Measurements from ENCODE around the gene FNDC3B.

FNDC3B gene

GRCh38 chr3:172270557-172271166 is 231.3 kb downstream of the FNDC3B start:
- H2AFZ ChIP-seq (ENCODE audit: low read length), result no peak overlapping the region
- H2BK12ac ChIP-seq (ENCODE audit: low read length), result no peak overlapping the region
- H3K9ac ChIP-seq (ENCODE audit: low read depth, low read length, poor library complexity), result no peak overlapping the region
- H3K36me3 ChIP-seq (replicated peaks in 1 of 2; ENCODE audit: control insufficient read depth in 2 of 2, insufficient read depth in 2 of 2, low read length in 2 of 2), result peaks cover 0 to 88% of the 10 kb centered on the region in 2 donors
- no peak overlapping the region for H2BK120ac ChIP-seq (ENCODE audit: low read depth, low read length)
- no peak overlapping the region for H3K4me2 ChIP-seq (ENCODE audit: insufficient read depth, low read length, poor library complexity, severe bottlenecking)
- no peak for DNase-seq (ENCODE audit: low spot score)
- H2BK5ac ChIP-seq (ENCODE audit: low read length), result no peak overlapping the region
- no peak overlapping the region for H3K4ac ChIP-seq (ENCODE audit: low read length)
- no peak overlapping the region for H3K4me3 ChIP-seq (ENCODE audit: low read length in 2 of 2)
- no peak overlapping the region for H4K8ac ChIP-seq (ENCODE audit: low read depth, low read length)
- no peaks in the 10 kb centered on the region for H3K27me3 ChIP-seq (ENCODE audit: control insufficient read depth in 3 of 3, insufficient read depth in 3 of 3, low read depth in 1 of 3, low read length in 3 of 3)
- H2AK5ac ChIP-seq (ENCODE audit: low read depth, low read length), result no peak overlapping the region
- peaks cover 0 to 2% of the 10 kb centered on the region in 2 donors for H3K4me1 ChIP-seq (ENCODE audit: control insufficient read depth in 2 of 2, insufficient read depth in 1 of 2, low read depth in 1 of 2, low read length in 2 of 2)
- no peak overlapping the region for H3K23ac ChIP-seq (ENCODE audit: low read depth, low read length, poor library complexity)
- peaks cover 0 to 10% of the 10 kb centered on the region in 2 donors for H3K9me3 ChIP-seq (replicated peaks in 1 of 2; ENCODE audit: control insufficient read depth in 2 of 2, insufficient read depth in 1 of 2, low read depth in 1 of 2, low read length in 2 of 2)
- H3K79me1 ChIP-seq (ENCODE audit: low read depth, low read length), result no peaks in the 10 kb centered on the region
- no peak overlapping the region for H3K14ac ChIP-seq (ENCODE audit: low read length)
- H3K18ac ChIP-seq (ENCODE audit: low read length), result no peak overlapping the region
- no peak overlapping the region for H2BK15ac ChIP-seq (ENCODE audit: low read length)
- whole genome bisulfite sequencing, 2 donors (ENCODE audit: extremely low coverage in 2 of 2, insufficient read length in 2 of 2, insufficient replicate concordance in 1 of 2), result no CpG with 5 or more reads among the region's 4 CpGs
- H3K27ac ChIP-seq (replicated peaks; ENCODE audit: low read length), result no peak overlapping the region
- no peak overlapping the region for H4K91ac ChIP-seq (ENCODE audit: low read depth, low read length, poor library complexity)

GRCh38 chr3:172271386-172271976 is 232.1 kb downstream of the FNDC3B start:
- Histone ChIP-seq H3K4me2 (ENCODE audit: insufficient read depth, low read length, poor library complexity, severe bottlenecking) (no peak overlapping the region), H4K91ac (ENCODE audit: low read depth, low read length, poor library complexity) (no peak overlapping the region), H2BK15ac (ENCODE audit: low read length) (no peak overlapping the region), H3K23ac (ENCODE audit: low read depth, low read length, poor library complexity) (no peak overlapping the region), H3K18ac (ENCODE audit: low read length) (no peak overlapping the region), H3K9me3 (replicated peaks in 1 of 2; ENCODE audit: control insufficient read depth in 2 of 2, insufficient read depth in 1 of 2, low read depth in 1 of 2, low read length in 2 of 2) (peaks cover 0 to 5% of the 10 kb centered on the region in 2 donors), H3K4ac (ENCODE audit: low read length) (no peak overlapping the region), H3K4me3 (ENCODE audit: low read length in 2 of 2) (no peak overlapping the region), H2AFZ (ENCODE audit: low read length) (no peak overlapping the region), H3K4me1 (ENCODE audit: control insufficient read depth in 2 of 2, insufficient read depth in 1 of 2, low read depth in 1 of 2, low read length in 2 of 2) (peaks cover 0 to 2% of the 10 kb centered on the region in 2 donors), H2BK120ac (ENCODE audit: low read depth, low read length) (no peak overlapping the region), H3K27ac (replicated peaks; ENCODE audit: low read length) (no peak overlapping the region), H2BK5ac (ENCODE audit: low read length) (no peak overlapping the region), H2BK12ac (ENCODE audit: low read length) (no peak overlapping the region), H4K8ac (ENCODE audit: low read depth, low read length) (no peak overlapping the region), H3K27me3 (ENCODE audit: control insufficient read depth in 3 of 3, insufficient read depth in 3 of 3, low read depth in 1 of 3, low read length in 3 of 3) (no peaks in the 10 kb centered on the region), H3K9ac (ENCODE audit: low read depth, low read length, poor library complexity) (no peak overlapping the region), H3K36me3 (replicated peaks in 1 of 2; ENCODE audit: control insufficient read depth in 2 of 2, insufficient read depth in 2 of 2, low read length in 2 of 2) (peaks cover 0 to 88% of the 10 kb centered on the region in 2 donors), H2AK5ac (ENCODE audit: low read depth, low read length) (no peak overlapping the region), H3K14ac (ENCODE audit: low read length) (no peak overlapping the region), H3K79me1 (ENCODE audit: low read depth, low read length) (no peaks in the 10 kb centered on the region)
- DNase-seq (ENCODE audit: low spot score), result no peak
- WGBS, 2 donors (ENCODE audit: extremely low coverage in 2 of 2, insufficient read length in 2 of 2, insufficient replicate concordance in 1 of 2), result no CpG with 5 or more reads among the region's 9 CpGs

GRCh38 chr3:172272698-172273097 is 233.3 kb downstream of the FNDC3B start:
- DNase-seq (ENCODE audit: low spot score), result no peak
- Histone ChIP-seq H3K27me3 (ENCODE audit: control insufficient read depth in 3 of 3, insufficient read depth in 3 of 3, low read depth in 1 of 3, low read length in 3 of 3) (no peaks in the 10 kb centered on the region), H4K91ac (ENCODE audit: low read depth, low read length, poor library complexity) (no peak overlapping the region), H3K9me3 (replicated peaks in 1 of 2; ENCODE audit: control insufficient read depth in 2 of 2, insufficient read depth in 1 of 2, low read depth in 1 of 2, low read length in 2 of 2) (no peaks in the 10 kb centered on the region), H3K18ac (ENCODE audit: low read length) (no peak overlapping the region), H3K27ac (replicated peaks; ENCODE audit: low read length) (no peak overlapping the region), H3K4ac (ENCODE audit: low read length) (no peak overlapping the region), H3K4me3 (ENCODE audit: low read length in 2 of 2) (no peak overlapping the region), H3K79me1 (ENCODE audit: low read depth, low read length) (no peaks in the 10 kb centered on the region), H2AK5ac (ENCODE audit: low read depth, low read length) (no peak overlapping the region), H2BK12ac (ENCODE audit: low read length) (no peak overlapping the region), H3K23ac (ENCODE audit: low read depth, low read length, poor library complexity) (no peak overlapping the region), H4K8ac (ENCODE audit: low read depth, low read length) (no peak overlapping the region), H2BK120ac (ENCODE audit: low read depth, low read length) (no peak overlapping the region), H3K4me2 (ENCODE audit: insufficient read depth, low read length, poor library complexity, severe bottlenecking) (no peak overlapping the region), H2AFZ (ENCODE audit: low read length) (no peak overlapping the region), H3K4me1 (ENCODE audit: control insufficient read depth in 2 of 2, insufficient read depth in 1 of 2, low read depth in 1 of 2, low read length in 2 of 2) (peaks cover 0 to 2% of the 10 kb centered on the region in 2 donors), H2BK5ac (ENCODE audit: low read length) (no peak overlapping the region), H2BK15ac (ENCODE audit: low read length) (no peak overlapping the region), H3K9ac (ENCODE audit: low read depth, low read length, poor library complexity) (no peak overlapping the region), H3K14ac (ENCODE audit: low read length) (no peak overlapping the region), H3K36me3 (replicated peaks in 1 of 2; ENCODE audit: control insufficient read depth in 2 of 2, insufficient read depth in 2 of 2, low read length in 2 of 2) (peaks cover 0 to 88% of the 10 kb centered on the region in 2 donors)
- no CpG with 5 or more reads among the region's 2 CpGs for WGBS, 2 donors (ENCODE audit: extremely low coverage in 2 of 2, insufficient read length in 2 of 2, insufficient replicate concordance in 1 of 2)

- Histone ChIP-seq H2AK5ac (ENCODE audit: low read depth, low read length) (no peak overlapping the region), H3K18ac (ENCODE audit: low read length) (no peak overlapping the region), H2AFZ (ENCODE audit: low read length) (no peak overlapping the region), H2BK15ac (ENCODE audit: low read length) (no peak overlapping the region), H3K27ac (replicated peaks; ENCODE audit: low read length) (no peak overlapping the region), H3K79me1 (ENCODE audit: low read depth, low read length) (no peaks in the 10 kb centered on the region), H3K36me3 (replicated peaks in 1 of 2; ENCODE audit: control insufficient read depth in 2 of 2, insufficient read depth in 2 of 2, low read length in 2 of 2) (peaks cover 0 to 88% of the 10 kb centered on the region in 2 donors), H3K4ac (ENCODE audit: low read length) (no peak overlapping the region), H2BK5ac (ENCODE audit: low read length) (no peak overlapping the region), H2BK120ac (ENCODE audit: low read depth, low read length) (no peak overlapping the region), H3K9ac (ENCODE audit: low read depth, low read length, poor library complexity) (no peak overlapping the region), H3K27me3 (ENCODE audit: control insufficient read depth in 3 of 3, insufficient read depth in 3 of 3, low read depth in 1 of 3, low read length in 3 of 3) (no peaks in the 10 kb centered on the region), H2BK12ac (ENCODE audit: low read length) (no peak overlapping the region), H3K4me2 (ENCODE audit: insufficient read depth, low read length, poor library complexity, severe bottlenecking) (no peak overlapping the region), H4K91ac (ENCODE audit: low read depth, low read length, poor library complexity) (no peak overlapping the region), H3K9me3 (replicated peaks in 1 of 2; ENCODE audit: control insufficient read depth in 2 of 2, insufficient read depth in 1 of 2, low read depth in 1 of 2, low read length in 2 of 2) (no peaks in the 10 kb centered on the region), H3K4me1 (ENCODE audit: control insufficient read depth in 2 of 2, insufficient read depth in 1 of 2, low read depth in 1 of 2, low read length in 2 of 2) (peaks cover 0 to 2% of the 10 kb centered on the region in 2 donors), H3K23ac (ENCODE audit: low read depth, low read length, poor library complexity) (no peak overlapping the region), H3K14ac (ENCODE audit: low read length) (no peak overlapping the region), H4K8ac (ENCODE audit: low read depth, low read length) (no peak overlapping the region), H3K4me3 (ENCODE audit: low read length in 2 of 2) (no peak overlapping the region)
- WGBS, 2 donors (ENCODE audit: extremely low coverage in 2 of 2, insufficient read length in 2 of 2, insufficient replicate concordance in 1 of 2), result no CpG with 5 or more reads among the region's 1 CpG
- DNase-seq (ENCODE audit: low spot score), result no peak
These were observed 234.0 kb downstream of the FNDC3B start for GRCh38 chr3:172273378-172273777.
